ENCODE results near the gene CSGALNACT2. TPM values are rescaled to one million over a fixed set of nuclear protein-coding genes. Genes with fewer than 3 reads are reported as not detected.

CSGALNACT2 gene
- total RNA-seq, 1 experiment from 2014 or later, result 8.9 TPM

DNA sequence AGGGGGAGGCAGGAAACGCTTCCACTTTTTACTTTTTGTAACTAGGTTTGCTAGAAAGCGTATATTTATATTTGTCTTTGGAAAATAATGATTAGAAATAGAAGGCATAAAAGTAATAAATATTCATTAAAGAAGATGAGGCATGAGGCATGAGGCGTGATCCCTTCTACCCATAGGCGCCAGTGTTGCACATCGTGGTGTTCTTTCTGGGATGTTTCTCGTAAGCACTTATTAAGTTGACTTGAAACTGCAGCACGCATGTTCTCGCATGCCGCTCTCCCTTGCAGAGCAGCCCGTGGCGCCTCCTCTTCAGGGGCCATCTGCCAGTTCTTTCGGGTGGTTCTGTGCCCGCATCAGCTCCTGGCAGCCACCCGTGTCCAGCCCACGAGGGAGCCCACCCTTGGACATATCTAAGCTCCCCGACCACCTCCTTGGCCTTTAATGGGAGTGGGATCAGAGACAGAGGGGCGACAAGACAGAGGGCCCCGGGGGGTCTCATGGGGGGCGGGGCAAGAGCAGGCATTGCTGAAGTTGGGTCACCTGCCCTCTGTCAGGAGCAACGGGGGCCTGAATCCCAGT lies 28.5 kb upstream of the CSGALNACT2 start:
- H4K20me1 ChIP-seq (ENCODE audit: control insufficient read depth, insufficient read depth, insufficient read length), result no peaks in the 10 kb centered on the region
- no peak overlapping the region for H3K4me2 ChIP-seq (ENCODE audit: insufficient read depth, insufficient read length, low read length)
- H4K5ac ChIP-seq (ENCODE audit: insufficient read length, low read depth, low read length), result no peak overlapping the region
- no peak overlapping the region for H3K14ac ChIP-seq (ENCODE audit: insufficient read depth, low read length)
- H3K23me2 ChIP-seq (ENCODE audit: insufficient read length, low read depth, low read length, poor library complexity, severe bottlenecking), result peaks cover 9% of the 10 kb centered on the region
- no peak overlapping the region for H2AFZ ChIP-seq (ENCODE audit: low read length)
- H2BK20ac ChIP-seq (ENCODE audit: low read depth, low read length, poor library complexity, severe bottlenecking), result no peak overlapping the region
- no peak overlapping the region for H3T11ph ChIP-seq (ENCODE audit: low read length)
- H2BK12ac ChIP-seq (ENCODE audit: insufficient read length, low read depth, low read length), result no peak overlapping the region
- no peaks in the 10 kb centered on the region for H3K79me2 ChIP-seq (ENCODE audit: insufficient read depth, low read length)
- H3K18ac ChIP-seq (ENCODE audit: insufficient read length, low read depth, low read length), result no peak overlapping the region
- no peak overlapping the region for H2BK5ac ChIP-seq (ENCODE audit: insufficient read length, low read length)
- H3K9ac ChIP-seq (ENCODE audit: extremely low read depth, insufficient read length, low read length), result no peak overlapping the region
- no peaks in the 10 kb centered on the region for H3K4me1 ChIP-seq (ENCODE audit: insufficient read depth, low read length)
- no peak overlapping the region for H3K27ac ChIP-seq (ENCODE audit: insufficient read length, low read depth, low read length)
- Mint-ChIP-seq H3K36me3 (ENCODE audit: insufficient read depth in 1 of 3, low read depth in 3 of 3) (no peaks in the 10 kb centered on the region), H3K27ac (no peak overlapping the region), H3K9me3 (no peaks in the 10 kb centered on the region; a peak in 1 of 5 replicates), H3K4me1 (peaks cover 4 to 6% of the 10 kb centered on the region in 2 experiments; a peak in 3 of 4 replicates), H3K4me3 (no peak overlapping the region), H3K27me3 (ENCODE audit: low read depth) (peaks cover 5% of the 10 kb centered on the region)
- no peak overlapping the region for H3K4ac ChIP-seq (ENCODE audit: low read depth, low read length)
- no peak overlapping the region for H4K8ac ChIP-seq (replicated peaks; ENCODE audit: insufficient read length, low read depth, low read length)
- H3K79me1 ChIP-seq (ENCODE audit: insufficient read depth, low read depth, low read length, poor library complexity, severe bottlenecking), result no peaks in the 10 kb centered on the region
- H2BK120ac ChIP-seq (ENCODE audit: low read depth, low read length, poor library complexity, severe bottlenecking), result no peak overlapping the region
- H3K23ac ChIP-seq (ENCODE audit: insufficient read length, low read depth, low read length), result no peak overlapping the region
- H2AK5ac ChIP-seq (ENCODE audit: insufficient read length, low read length), result no peak overlapping the region
- no peak for DNase-seq
- TF ChIP-seq, protein P1, sequence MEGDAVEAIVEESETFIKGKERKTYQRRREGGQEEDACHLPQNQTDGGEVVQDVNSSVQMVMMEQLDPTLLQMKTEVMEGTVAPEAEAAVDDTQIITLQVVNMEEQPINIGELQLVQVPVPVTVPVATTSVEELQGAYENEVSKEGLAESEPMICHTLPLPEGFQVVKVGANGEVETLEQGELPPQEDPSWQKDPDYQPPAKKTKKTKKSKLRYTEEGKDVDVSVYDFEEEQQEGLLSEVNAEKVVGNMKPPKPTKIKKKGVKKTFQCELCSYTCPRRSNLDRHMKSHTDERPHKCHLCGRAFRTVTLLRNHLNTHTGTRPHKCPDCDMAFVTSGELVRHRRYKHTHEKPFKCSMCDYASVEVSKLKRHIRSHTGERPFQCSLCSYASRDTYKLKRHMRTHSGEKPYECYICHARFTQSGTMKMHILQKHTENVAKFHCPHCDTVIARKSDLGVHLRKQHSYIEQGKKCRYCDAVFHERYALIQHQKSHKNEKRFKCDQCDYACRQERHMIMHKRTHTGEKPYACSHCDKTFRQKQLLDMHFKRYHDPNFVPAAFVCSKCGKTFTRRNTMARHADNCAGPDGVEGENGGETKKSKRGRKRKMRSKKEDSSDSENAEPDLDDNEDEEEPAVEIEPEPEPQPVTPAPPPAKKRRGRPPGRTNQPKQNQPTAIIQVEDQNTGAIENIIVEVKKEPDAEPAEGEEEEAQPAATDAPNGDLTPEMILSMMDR (conservative IDR thresholded peaks at IDR 0.05), result no peak
- H2BK15ac ChIP-seq (ENCODE audit: low read depth, low read length), result no peak overlapping the region
- no peaks in the 10 kb centered on the region; the same call in 1 of the 2 replicates for H3K27me3 ChIP-seq (ENCODE audit: insufficient read depth, low read length)
- no peak overlapping the region for H4K91ac ChIP-seq (ENCODE audit: insufficient read length, low read depth, low read length)
- no peak overlapping the region for H3K56ac ChIP-seq (ENCODE audit: insufficient read length, low read depth, low read length)
- WGBS (ENCODE audit: extremely low coverage, insufficient read length, low lambda C conversion rate), result no CpG with 5 or more reads among the region's 20 CpGs
- H3K9me3 ChIP-seq (ENCODE audit: control insufficient read depth, low read depth, low read length), result no peaks in the 10 kb centered on the region
